NB4 (cell line): Measurements from ENCODE around the gene C2orf78.

Source experiments
- CTCF ChIP-seq: IDR thresholded peaks from one replicate; pipeline ENCODE4 v1.5.1; 2012; ENCODE audit warnings: low read depth, low read length
- MAX ChIP-seq: IDR thresholded peaks from 2 replicates; pipeline ENCODE4 v1.6.1; 2011; ENCODE audit warnings: low read depth, low read length
- MYC ChIP-seq: IDR thresholded peaks from 2 replicates; pipeline ENCODE4 v1.6.1; 2011; ENCODE audit warnings: low read depth, low read length
- POLR2A ChIP-seq: IDR thresholded peaks from 2 replicates; pipeline ENCODE4 v1.6.1; 2011; ENCODE audit warnings: mild to moderate bottlenecking; ENCODE audit not compliant: insufficient read length; ENCODE audit errors: extremely low read depth

- TF ChIP-seq CTCF = no peak
- no peak for TF ChIP-seq MAX
- no peak for TF ChIP-seq POLR2A
- TF ChIP-seq MYC = no peak
Measured at GRCh38 chr2:73749314-73749713, 34.7 kb upstream of the C2orf78 start.
